ENCODE results near the gene RASGRP2.

RASGRP2 gene

DNA sequence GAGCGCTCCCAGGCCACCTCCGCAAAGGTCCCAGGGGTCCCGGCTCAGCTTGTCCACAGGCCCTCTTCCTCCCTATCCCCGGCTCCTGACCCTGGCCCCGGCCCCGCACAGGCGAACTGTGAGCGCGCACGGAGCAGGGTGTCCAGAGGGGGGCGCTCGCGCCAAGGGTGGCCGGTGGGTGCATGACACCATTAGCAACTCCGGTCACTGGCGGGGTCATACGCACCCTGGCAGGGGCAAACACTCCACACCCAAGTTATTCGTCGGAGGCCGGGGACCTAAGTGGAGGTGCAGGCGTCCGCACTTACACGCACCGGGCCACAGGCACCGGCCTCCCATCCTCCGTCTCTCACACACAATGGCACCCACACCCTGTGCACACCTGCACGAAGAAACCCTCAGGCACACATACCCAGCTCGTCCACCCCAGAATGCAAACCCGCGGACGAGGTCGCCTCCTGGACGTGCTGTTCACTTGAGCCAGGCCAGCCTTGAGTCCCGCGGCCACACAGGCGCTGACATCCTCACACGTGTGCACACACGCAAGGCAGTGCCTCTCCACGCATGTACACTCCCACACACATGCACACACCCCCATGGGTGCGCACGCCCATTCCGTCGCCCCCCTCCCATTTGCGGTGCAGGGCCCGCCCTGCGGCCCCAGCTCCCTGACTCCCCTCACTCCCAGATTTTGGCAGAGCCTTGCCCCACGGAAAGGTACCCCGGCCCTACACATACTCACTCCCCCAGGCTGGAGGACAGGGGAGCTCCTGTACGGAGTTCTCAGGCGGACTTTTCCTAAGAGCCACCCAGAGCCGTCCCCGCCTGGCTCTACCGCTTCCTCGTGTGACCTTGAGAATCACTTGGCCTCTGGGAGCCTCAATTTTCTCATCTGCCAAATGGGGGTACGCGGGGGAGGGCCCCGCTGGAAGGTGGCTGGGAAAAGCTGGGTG lies at the start of gene RASGRP2:
Gene RASGRP2 (minus strand): TSS at position 552 of the 953 bp plus-strand sequence. CDS start 1,276 bp downstream, outside the sequence.
- DNase-seq: no peak

DNA sequence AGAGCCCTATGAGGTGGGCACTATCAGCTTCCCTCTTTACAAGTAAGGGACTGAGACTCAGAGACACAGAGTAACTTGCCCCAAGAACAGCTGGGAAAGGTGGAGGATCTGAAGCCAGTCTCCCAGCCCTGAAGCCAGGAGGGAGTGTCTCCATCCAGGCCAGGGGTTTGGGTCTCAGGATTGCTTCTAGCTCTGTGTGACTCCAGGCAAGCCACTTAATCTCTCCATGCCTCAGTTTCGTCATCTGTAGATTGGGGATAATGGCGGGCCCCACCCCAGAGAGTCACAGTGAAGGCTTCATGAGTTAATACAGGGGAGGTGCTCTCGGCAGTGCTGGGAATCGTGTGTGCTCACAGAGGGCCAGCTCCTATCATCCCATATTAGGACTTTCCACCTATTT lies 48.5 kb upstream of the RASGRP2 start:
- DNase-seq: no peak

GRCh38 chr11:64791781-64792291 lies 47.9 kb upstream of the RASGRP2 start:
- no peak for DNase-seq

DNA sequence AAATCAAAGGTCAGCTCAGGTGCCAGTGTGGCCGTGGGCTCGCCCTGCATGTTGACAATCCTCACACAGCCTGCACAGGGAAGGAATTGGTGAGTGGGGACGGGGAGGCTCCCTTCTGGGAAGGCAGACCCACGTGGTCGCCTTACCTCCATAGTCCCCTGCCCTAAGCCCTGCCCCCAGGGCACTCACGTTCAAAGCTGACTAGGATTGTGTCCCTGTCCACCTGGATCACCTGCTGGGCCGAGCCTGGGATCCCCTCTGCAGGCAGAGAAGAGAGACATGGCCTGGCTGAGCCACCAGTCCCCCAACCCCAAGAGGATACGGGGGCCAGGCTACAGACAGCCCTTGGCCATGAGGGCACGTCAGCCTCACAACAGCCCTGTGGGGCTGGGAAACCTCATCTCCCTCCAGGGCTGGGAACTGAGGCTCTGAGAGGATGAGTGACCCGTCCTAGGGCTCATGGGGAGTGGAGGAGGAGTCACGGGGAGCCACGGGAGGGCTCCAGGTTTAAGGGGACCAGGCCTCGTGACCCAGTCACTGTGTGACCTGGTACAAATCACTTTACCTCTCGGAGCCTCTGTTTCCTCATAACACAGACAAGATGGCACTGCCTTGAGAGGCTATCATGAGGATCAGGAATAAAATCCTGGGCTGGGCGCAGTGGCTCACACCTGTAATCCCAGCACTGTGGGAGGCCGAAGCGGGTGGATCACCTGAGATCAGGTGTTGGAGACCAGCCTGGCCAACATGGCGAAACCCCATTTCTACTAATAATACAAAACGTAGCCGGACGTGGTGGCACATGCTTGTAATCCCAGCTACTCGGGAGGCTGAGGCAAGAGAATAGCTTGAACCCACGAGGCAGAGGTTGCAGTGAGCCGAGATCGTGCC lies 46.5 kb upstream of the RASGRP2 start:
- DNase-seq: no peak

- no peak for DNase-seq
These were observed 45.6 kb upstream of the RASGRP2 start for GRCh38 chr11:64789331-64790204.

- DNase-seq: no peak
These were observed 44.6 kb upstream of the RASGRP2 start for GRCh38 chr11:64788321-64789215.

- DNase-seq: no peak
These were observed 43.8 kb upstream of the RASGRP2 start for GRCh38 chr11:64787526-64788320.

DNA sequence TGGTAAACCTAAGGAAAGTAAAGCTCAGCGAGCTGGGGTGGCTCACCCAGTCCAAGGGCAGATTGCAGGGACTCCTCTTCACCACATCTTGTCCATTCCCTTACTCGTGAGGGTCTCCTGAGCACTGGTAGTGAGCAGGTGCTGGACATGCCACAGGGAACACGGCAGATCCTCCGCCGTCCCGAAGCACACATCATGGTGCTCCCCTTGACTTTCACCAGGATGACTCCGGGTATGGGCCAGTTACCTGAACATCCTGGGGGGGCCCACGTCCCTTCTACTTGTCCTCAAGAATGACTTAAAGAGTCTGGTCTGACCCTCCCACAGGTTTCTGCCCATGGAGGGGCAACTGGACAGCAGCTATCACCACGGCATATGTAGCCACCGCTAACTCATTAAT lies 42.4 kb upstream of the RASGRP2 start:
- no peak for DNase-seq

DNA sequence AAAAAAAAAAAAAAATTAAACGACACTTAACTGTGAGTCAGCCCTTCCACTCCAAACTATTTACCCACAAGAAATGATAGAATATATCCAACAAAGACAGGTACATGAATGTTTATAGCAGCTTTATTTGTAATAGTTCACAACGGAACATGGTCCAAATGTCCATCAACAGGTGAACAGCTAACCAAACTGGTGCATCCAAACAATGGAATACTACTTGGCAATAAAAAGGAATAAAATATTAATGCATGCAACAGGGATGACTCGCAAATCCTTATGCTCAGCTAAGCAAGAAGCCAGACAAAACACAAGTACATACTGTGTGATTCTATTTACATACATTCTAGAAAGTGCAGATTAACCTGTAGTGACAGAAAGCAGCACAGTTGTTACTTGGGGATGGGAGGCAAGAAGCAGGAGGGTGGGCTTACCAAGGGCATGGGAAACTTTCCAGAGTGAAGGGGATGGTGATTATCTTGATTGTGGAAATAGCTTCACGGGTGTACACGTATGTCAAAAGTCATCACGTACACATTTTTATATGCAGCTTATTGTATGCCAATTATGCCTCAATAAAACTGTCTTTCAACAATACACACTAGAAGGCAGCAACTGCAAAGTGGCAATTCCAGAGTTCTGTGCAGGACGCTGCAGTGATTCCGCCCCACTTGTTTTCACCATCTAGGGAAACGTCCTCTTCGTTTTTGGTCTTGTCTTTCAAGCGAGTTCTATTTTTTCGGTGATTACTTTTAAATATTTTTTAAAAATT lies 41.1 kb upstream of the RASGRP2 start:
- DNase-seq: no peak

DNA sequence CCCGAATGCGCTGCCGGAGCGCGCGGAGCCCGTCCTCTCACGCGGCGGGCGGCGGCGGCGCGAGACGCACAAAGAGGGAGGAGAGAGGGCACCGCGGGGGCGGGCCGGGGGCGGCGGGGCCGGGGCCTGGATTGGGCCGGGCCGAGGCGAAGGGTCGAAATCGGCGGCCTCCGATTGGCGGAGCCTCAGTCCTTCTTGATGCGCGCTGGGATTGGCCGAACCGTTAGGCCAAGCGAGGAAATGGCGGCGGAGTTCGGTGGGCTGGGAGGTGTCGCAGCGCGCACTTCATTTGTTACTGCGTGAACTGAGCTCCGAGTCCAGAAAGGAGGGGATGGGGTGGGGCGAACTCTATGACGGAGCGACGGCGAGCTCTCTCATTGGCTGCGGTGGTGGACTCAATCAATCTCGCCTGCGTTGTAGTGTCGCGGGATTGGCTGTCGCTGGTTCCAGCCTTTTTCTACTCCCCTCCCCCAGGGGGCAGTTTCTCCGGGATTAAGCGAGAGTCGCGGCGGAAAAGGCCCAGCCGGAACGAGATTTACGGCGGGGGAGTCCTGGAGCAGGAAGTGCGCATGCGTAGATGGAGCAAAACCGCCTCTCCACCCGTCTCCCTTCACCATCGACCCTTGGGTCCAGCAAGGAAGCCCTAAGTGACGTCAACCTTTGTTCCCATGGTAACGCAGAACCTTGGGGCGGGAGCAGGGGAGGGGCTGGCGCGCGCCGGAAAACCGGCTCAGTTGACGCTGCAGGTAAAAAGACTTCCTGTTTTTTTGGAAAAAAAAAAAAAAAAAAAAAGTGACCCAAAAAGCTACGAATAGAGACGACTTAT lies 34.7 kb upstream of the RASGRP2 start, which contains the start of gene SF1:
Gene SF1 (minus strand): TSS at position 70 of the 826 bp plus-strand sequence. CDS start 150 bp downstream, outside the sequence.
- DNase-seq: peak; percentile 100

DNA sequence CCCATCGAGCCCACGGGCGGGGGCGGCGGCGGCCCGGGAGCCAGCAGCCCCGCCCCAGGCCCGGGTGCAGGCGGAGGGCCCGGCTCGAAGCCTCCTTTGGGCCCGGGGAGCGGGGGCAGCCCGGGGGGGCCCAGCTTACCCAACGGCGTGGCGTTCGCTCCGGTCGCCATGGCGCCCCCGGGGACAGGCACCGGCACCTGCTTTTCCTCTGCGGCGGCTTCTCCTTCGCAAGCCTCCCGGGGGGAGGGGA lies 34.2 kb upstream of the RASGRP2 start:
- no peak for DNase-seq

- peak; percentile 57 for DNase-seq
These were observed 33.7 kb upstream of the RASGRP2 start for GRCh38 chr11:64777449-64778222.

DNA sequence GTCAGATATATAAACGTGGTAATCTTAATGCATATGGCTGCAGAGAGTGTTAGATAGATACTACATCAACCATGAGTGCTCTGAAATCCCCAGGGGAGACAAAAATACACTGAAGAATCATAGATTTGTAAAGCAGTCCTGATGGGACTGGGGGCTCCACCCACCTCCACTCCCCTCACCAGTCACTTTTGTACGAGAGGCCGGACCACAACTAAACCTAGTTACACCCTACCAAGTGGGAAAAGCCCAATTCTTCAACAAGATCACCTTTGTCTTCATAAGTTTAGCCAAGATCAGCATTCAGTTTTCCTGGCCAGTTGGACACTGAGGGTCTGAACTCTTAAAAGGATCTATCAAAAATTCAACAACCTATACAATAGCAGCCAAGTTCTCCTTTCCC lies 32.9 kb upstream of the RASGRP2 start:
- DNase-seq: no peak

DNA sequence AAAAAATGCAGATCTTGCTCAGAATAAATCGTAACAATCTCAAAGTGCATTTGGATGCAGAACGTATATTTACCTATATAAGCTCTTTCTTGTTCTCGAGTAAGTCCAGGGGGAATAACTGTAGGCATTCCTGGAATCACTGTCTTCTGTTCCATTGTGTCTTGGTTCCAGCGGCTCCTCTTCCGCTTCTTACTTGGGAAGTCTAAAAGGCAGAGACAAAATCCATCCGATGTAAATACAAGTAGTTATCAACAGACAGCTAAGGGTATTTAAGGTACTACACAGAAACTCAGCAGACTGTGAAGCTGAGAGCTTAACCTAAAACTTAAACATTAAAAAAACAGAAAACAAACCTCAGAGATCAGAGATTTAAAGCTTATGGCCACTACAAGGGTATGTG lies 32.5 kb upstream of the RASGRP2 start:
- DNase-seq: no peak

GRCh38 chr11:64774144-64774543 lies 30.2 kb upstream of the RASGRP2 start:
- no peak for DNase-seq

DNA sequence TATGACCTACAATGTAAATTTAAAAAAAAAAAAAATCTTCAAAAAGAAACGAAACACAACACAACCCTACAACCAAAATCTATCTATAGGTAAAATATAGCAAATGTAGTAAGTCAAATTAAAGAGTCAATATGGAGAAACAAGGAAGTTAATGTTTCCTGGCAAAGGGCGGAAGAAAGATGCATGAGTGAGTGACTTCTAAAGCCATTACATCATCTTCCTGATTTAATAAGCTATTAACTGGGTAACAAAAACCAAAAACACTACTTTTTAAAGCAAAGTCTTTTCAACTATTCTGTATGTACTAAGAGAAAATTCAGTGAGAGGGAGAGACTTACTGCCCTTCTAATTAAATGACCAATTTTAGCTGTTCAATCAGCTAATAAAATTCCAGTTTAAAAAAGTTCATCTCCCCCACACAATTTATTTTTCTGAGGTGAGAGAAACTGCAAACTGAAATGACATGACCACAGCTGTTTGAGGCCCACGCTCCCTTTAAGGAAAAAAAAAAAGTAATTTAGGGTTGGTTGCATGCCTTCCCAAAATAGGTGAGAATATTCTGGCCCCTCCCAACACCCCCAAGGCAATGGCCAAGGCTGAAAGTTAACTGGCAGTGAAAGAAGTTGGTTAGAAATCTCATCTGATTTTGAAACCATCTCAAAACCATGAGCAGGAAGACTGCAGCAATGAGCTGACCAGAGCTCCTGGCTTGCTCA lies 28.5 kb upstream of the RASGRP2 start:
- DNase-seq: no peak

GRCh38 chr11:64771861-64772260 lies 27.9 kb upstream of the RASGRP2 start:
- no peak for DNase-seq
